ENCODE results near the gene GDAP1L1. TPM values are rescaled to one million over a fixed set of nuclear protein-coding genes. Genes with fewer than 3 reads are reported as not detected.

GDAP1L1 gene
- polyA plus RNA-seq, 1 of the 3 experiments (the other 2 are of a cell fraction) = 0.30 TPM

GRCh38 chr20:44204156-44204831 is 42.8 kb upstream of the GDAP1L1 start (continued):
- peak; percentile 22; the same call in 1 of the 2 replicates for TF ChIP-seq ZBTB33 (IDR thresholded peaks at IDR 0.05; ENCODE audit: borderline replicate concordance, low read depth)
- no peak for TF ChIP-seq REST (IDR thresholded peaks at IDR 0.05; ENCODE audit: low read depth, low read length)
- TF ChIP-seq EP300 (IDR thresholded peaks at IDR 0.05; ENCODE audit: borderline replicate concordance in 1 of 2, low read depth in 1 of 2, low read length in 1 of 2) = peak in 1 of 2 experiments; percentile 50; a peak in 1 of 4 replicates
- TF ChIP-seq FOSL2 (IDR thresholded peaks at IDR 0.05; ENCODE audit: borderline replicate concordance, low read depth) = peak; percentile 97
- TF ChIP-seq CTCF (IDR thresholded peaks at IDR 0.05) = no peak
- TF ChIP-seq EZH2phosphoT487 (IDR thresholded peaks at IDR 0.05; ENCODE audit: borderline replicate concordance, low read depth) = no peak
- TF ChIP-seq SIN3A (IDR thresholded peaks at IDR 0.05; ENCODE audit: borderline replicate concordance, low read depth, low read length) = no peak
- TF ChIP-seq MAX (IDR thresholded peaks at IDR 0.05; ENCODE audit: low read depth) = 0 out of 2 replicates have a peak, but pooled peaks have one; percentile 41
- 0 out of 2 replicates have a peak, but pooled peaks have one; percentile 23 for TF ChIP-seq ELF1 (IDR thresholded peaks at IDR 0.05)
- no peak for TF ChIP-seq GATA2 (CRISPR knock-in tag; IDR thresholded peaks at IDR 0.05)
- no peak for TF ChIP-seq IRF3 (IDR thresholded peaks at IDR 0.05; ENCODE audit: low read depth, low read length)
- 0 out of 2 replicates have a peak, but pooled peaks have one; percentile 8 for TF ChIP-seq MEF2A (IDR thresholded peaks at IDR 0.05; ENCODE audit: borderline replicate concordance, low read depth)
- no peak for TF ChIP-seq YY1 (IDR thresholded peaks at IDR 0.05; ENCODE audit: low read depth)
- peak; percentile 79 for TF ChIP-seq TCF12 (IDR thresholded peaks at IDR 0.05)
- TF ChIP-seq TEAD4 (IDR thresholded peaks at IDR 0.05; ENCODE audit: borderline replicate concordance, insufficient read depth) = peak; percentile 88
- no peak for TF ChIP-seq RAD21 (IDR thresholded peaks at IDR 0.05; ENCODE audit: low read length)
- TF ChIP-seq NFIC (IDR thresholded peaks at IDR 0.05; ENCODE audit: borderline replicate concordance) = peak; percentile 80

All from SK-N-SH (cell line).